Prostate gland (tissue), 2 donors: ENCODE measurements around the gene ARPC5. TPM values are rescaled to one million over a fixed set of nuclear protein-coding genes. Genes with fewer than 3 reads are reported as not detected.

ENCODE experiments used
- DNase-seq: peaks from one replicate; pipeline ENCODE4 v3.0.0-alpha.2; 2019; ENCODE audit warnings: low spot score
- H3K27ac ChIP-seq, 2 donors: fragments of 200-600 bp; sonication (generic); 2 replicates each; pipeline ENCODE4 v1.5.1; 2017 to 2019
- H3K27me3 ChIP-seq: fragments of 200-600 bp; sonication (generic); replicated peaks from 2 replicates; pipeline ENCODE4 v1.5.1; 2019; ENCODE audit not compliant: insufficient read depth
- H3K36me3 ChIP-seq, 2 donors: fragments of 200-600 bp; sonication (generic); 1 replicate in 1 of 2; 2 replicates in 1 of 2; pipeline versions ENCODE4 v1.5.1 to v1.8.1; 2017 to 2019
- H3K4me1 ChIP-seq: fragments of 200-600 bp; sonication (generic); replicated peaks from 2 replicates; pipeline ENCODE4 v1.5.1; 2019
- H3K4me3 ChIP-seq, 2 donors: fragments of 200-600 bp; sonication (generic); 2 replicates each; pipeline ENCODE4 v1.5.1; 2017 to 2019
- H3K9me3 ChIP-seq: fragments of 200-600 bp; sonication (generic); 2 replicates; pipeline ENCODE4 v1.5.1; 2017
- CTCF ChIP-seq, 4 experiments: fragments of 200-600 bp in 2 of 4; fragments of 450-650 bp in 2 of 4; sonication (generic) in 2 of 4; IDR thresholded peaks; 1 replicate in 3 of 4; 2 replicates in 1 of 4; pipeline ENCODE4 v1.5.1; 2016 to 2019; ENCODE audit warnings: antibody characterized with exemption in 4 of 4, mild to moderate bottlenecking in 2 of 4, moderate library complexity in 2 of 4
- POLR2A ChIP-seq: fragments of 450-650 bp; IDR thresholded peaks from one replicate; pipeline ENCODE4 v1.6.1; 2016; ENCODE audit warnings: antibody characterized with exemption, mild to moderate bottlenecking
- POLR2AphosphoS5 ChIP-seq: sonication (generic); formaldehyde crosslinking; IDR thresholded peaks from one replicate; pipeline ENCODE4 v1.6.1; 2017; ENCODE audit warnings: antibody characterized with exemption
- WGBS: methylation state at CpG from one replicate; pipeline ENCODE4 v1.1.5; 2018; 5-methylcytosine and 5-hydroxymethylcytosine counted together
- intact Hi-C: fragments of 100-400 bp; cut with DNase I; formaldehyde crosslinking; loops from one replicate; pipeline ENCODE4 v1.14.2; 2022
- total RNA-seq, 2 donors: library from RNA; depleted of rRNA; stranded (reverse); fragments of >200 nt; gene quantifications; one replicate each; pipeline ENCODE4 v1.1.0, GENCODE V29; 2016

The ARPC5 gene
- total RNA-seq, 2 donors from 2014 or later, result 62.9 to 92.8 TPM

- Histone ChIP-seq H3K9me3 (no peaks in the 10 kb centered on the region), H3K36me3 (no peaks in the 10 kb centered on the region), H3K27me3 (no peaks in the 10 kb centered on the region), H3K4me3 (no peak overlapping the region), H3K27ac (no peak overlapping the region), H3K4me1 (no peaks in the 10 kb centered on the region)
- no peak for DNase-seq
- 86% methylated on average over 2 of the region's 2 CpGs for WGBS
- intact Hi-C loops, result no loop called here
- no peak for TF ChIP-seq CTCF (IDR thresholded peaks at IDR 0.05)
- TF ChIP-seq POLR2A, result no peak
- TF ChIP-seq POLR2AphosphoS5, result no peak
These were observed 41.1 kb upstream of the ARPC5 start for GRCh38 chr1:183676586-183677189.

- no peak for DNase-seq
- H3K27ac ChIP-seq, result no peak overlapping the region
- no peaks in the 10 kb centered on the region for H3K9me3 ChIP-seq
- H3K36me3 ChIP-seq, result no peaks in the 10 kb centered on the region
- intact Hi-C loops, result no loop called here
- 94% methylated on average over 3 of the region's 3 CpGs for WGBS
- no peaks in the 10 kb centered on the region for H3K27me3 ChIP-seq
- TF ChIP-seq POLR2A, result no peak
- TF ChIP-seq CTCF (IDR thresholded peaks at IDR 0.05), result no peak
- no peak for TF ChIP-seq POLR2AphosphoS5
- no peak overlapping the region for H3K4me3 ChIP-seq
- H3K4me1 ChIP-seq, result no peaks in the 10 kb centered on the region
These were observed 40.5 kb upstream of the ARPC5 start for GRCh38 chr1:183675883-183676585.

GRCh38 chr1:183675381-183675780 is 39.8 kb upstream of the ARPC5 start:
- Histone ChIP-seq H3K27ac (no peak overlapping the region), H3K36me3 (no peaks in the 10 kb centered on the region), H3K4me1 (no peaks in the 10 kb centered on the region), H3K9me3 (no peaks in the 10 kb centered on the region), H3K27me3 (no peaks in the 10 kb centered on the region), H3K4me3 (no peak overlapping the region)
- TF ChIP-seq POLR2A (no peak), CTCF (IDR thresholded peaks at IDR 0.05) (no peak), POLR2AphosphoS5 (no peak)
- no peak for DNase-seq
- intact Hi-C loops, result no loop called here

- Histone ChIP-seq H3K27me3 (no peaks in the 10 kb centered on the region), H3K4me1 (no peaks in the 10 kb centered on the region), H3K9me3 (no peaks in the 10 kb centered on the region), H3K27ac (no peak overlapping the region), H3K4me3 (no peak overlapping the region), H3K36me3 (no peaks in the 10 kb centered on the region)
- TF ChIP-seq CTCF (IDR thresholded peaks at IDR 0.05), result no peak
- no peak for TF ChIP-seq POLR2AphosphoS5
- no peak for TF ChIP-seq POLR2A
- intact Hi-C loops, result no loop called here
- no peak for DNase-seq
- 57% methylated on average over 2 of the region's 2 CpGs for WGBS
These were observed 39.3 kb upstream of the ARPC5 start for GRCh38 chr1:183674886-183675285.

GRCh38 chr1:183674339-183674738 is 38.8 kb upstream of the ARPC5 start:
- Histone ChIP-seq H3K4me3 (no peak overlapping the region), H3K4me1 (no peaks in the 10 kb centered on the region), H3K27ac (no peak overlapping the region), H3K9me3 (no peaks in the 10 kb centered on the region), H3K36me3 (no peaks in the 10 kb centered on the region), H3K27me3 (no peaks in the 10 kb centered on the region)
- no peak for DNase-seq
- intact Hi-C loops, result no loop called here
- TF ChIP-seq POLR2A (no peak), CTCF (IDR thresholded peaks at IDR 0.05) (no peak), POLR2AphosphoS5 (no peak)
- WGBS, result 15% methylated on average over 1 of the region's 1 CpG
